Stimulated activated CD4-positive, alpha-beta T cell treated with anti-CD3 and anti-CD28 coated beads, Interleukin-15, amount 100 ng/mL, for 24 hours (primary cell): Measurements from ENCODE around the gene NHSL1.

ENCODE experiments used
- DNase-seq: peaks from one replicate; pipeline ENCODE4 v3.0.0-alpha.2; 2020

NHSL1 gene

GRCh38 chr6:138499303-138500018 lies at the start of gene NHSL1:
NHSL1 (minus strand) TSS chr6:138499494; CDS start chr6:138499290, 204 bp downstream.
- DNase-seq = no peak

- DNase-seq = peak; percentile 5
Measured at GRCh38 chr6:138546733-138547185, 47.5 kb upstream of the NHSL1 start.

- no peak for DNase-seq
Measured at GRCh38 chr6:138545621-138545980, 46.3 kb upstream of the NHSL1 start.

- no peak for DNase-seq
Measured at GRCh38 chr6:138544501-138544900, 45.2 kb upstream of the NHSL1 start.

GRCh38 chr6:138543657-138544056 lies 44.4 kb upstream of the NHSL1 start:
- DNase-seq = no peak

GRCh38 chr6:138541823-138542481 lies 42.7 kb upstream of the NHSL1 start:
- DNase-seq = no peak

- no peak for DNase-seq
Measured at GRCh38 chr6:138540468-138540867, 41.2 kb upstream of the NHSL1 start.

GRCh38 chr6:138539876-138540275 lies 40.6 kb upstream of the NHSL1 start:
- DNase-seq = no peak

- no peak for DNase-seq
Measured at GRCh38 chr6:138538390-138539031, 39.2 kb upstream of the NHSL1 start.

- no peak for DNase-seq
Measured at GRCh38 chr6:138537106-138537505, 37.8 kb upstream of the NHSL1 start.

GRCh38 chr6:138535728-138536455 lies 36.6 kb upstream of the NHSL1 start:
- DNase-seq = no peak

GRCh38 chr6:138533667-138534066 lies 34.4 kb upstream of the NHSL1 start:
- DNase-seq = no peak

GRCh38 chr6:138531387-138531786 lies 32.1 kb upstream of the NHSL1 start:
- DNase-seq = no peak

GRCh38 chr6:138529478-138529877 lies 30.2 kb upstream of the NHSL1 start:
- no peak for DNase-seq

- no peak for DNase-seq
Measured at GRCh38 chr6:138528956-138529355, 29.7 kb upstream of the NHSL1 start.

- no peak for DNase-seq
Measured at GRCh38 chr6:138528137-138528536, 28.8 kb upstream of the NHSL1 start.

- DNase-seq = no peak
Measured at GRCh38 chr6:138527411-138528088, 28.3 kb upstream of the NHSL1 start.

- DNase-seq = no peak
Measured at GRCh38 chr6:138526822-138527235, 27.5 kb upstream of the NHSL1 start.

GRCh38 chr6:138525355-138525754 lies 26.1 kb upstream of the NHSL1 start:
- no peak for DNase-seq

- no peak for DNase-seq
Measured at GRCh38 chr6:138524526-138524925, 25.2 kb upstream of the NHSL1 start.

- DNase-seq = no peak
Measured at GRCh38 chr6:138523347-138524210, 24.3 kb upstream of the NHSL1 start.

- DNase-seq = no peak
Measured at GRCh38 chr6:138522611-138523010, 23.3 kb upstream of the NHSL1 start.
